Activated T-cell treated with anti-CD3 and anti-CD28 coated beads, Interleukin-2, amount 50 U/mL, for 48 hours (primary cell): ENCODE data around the gene CPNE4.

Experiments used
- DNase-seq, 2 experiments: peaks; one replicate each; pipeline ENCODE4 v3.0.0-alpha.2; 2020

CPNE4 gene

DNA sequence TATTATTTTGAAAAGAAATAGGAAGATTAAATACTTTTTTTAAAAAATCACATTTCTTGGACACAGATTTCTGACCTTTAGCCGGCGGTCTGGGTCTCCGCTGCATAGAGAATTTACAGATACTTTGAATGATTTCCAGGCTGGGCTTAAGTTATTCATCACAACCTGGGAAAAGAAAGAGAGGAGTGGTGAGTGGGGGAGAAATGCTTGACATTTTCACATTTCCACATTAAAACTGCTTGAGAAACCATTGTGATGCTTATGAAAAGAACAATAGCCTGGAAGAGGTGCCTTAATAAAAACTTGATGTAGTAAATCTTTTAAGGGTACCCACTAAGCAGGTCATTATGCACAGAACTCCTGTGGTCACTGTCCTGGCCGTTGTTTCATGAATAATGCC lies 365.2 kb downstream of the CPNE4 start:
- no peak for DNase-seq

DNA sequence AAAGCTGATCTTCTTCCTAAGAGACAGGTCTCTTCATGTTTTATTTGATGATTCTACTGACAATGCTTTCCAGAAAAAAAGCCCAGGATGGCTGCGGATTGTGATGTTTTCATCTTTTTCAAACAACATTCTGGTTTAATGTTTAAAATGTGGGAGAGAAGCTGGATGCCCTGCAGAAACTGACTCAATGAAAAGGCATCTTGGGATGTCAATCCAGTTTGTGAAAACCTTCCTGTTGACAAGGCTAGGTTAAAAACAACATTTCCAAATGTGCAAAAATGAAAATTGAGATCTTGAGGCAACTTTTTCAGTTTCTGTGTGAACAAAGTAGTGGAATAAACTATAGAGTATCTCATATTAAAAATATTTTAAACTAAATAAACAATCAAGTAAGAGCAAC lies 376.0 kb downstream of the CPNE4 start:
- DNase-seq, result no peak

- no peak for DNase-seq
These were observed 376.7 kb downstream of the CPNE4 start for GRCh38 chr3:131658115-131658514.

GRCh38 chr3:131655070-131655690 lies 379.6 kb downstream of the CPNE4 start:
- no peak for DNase-seq

DNA sequence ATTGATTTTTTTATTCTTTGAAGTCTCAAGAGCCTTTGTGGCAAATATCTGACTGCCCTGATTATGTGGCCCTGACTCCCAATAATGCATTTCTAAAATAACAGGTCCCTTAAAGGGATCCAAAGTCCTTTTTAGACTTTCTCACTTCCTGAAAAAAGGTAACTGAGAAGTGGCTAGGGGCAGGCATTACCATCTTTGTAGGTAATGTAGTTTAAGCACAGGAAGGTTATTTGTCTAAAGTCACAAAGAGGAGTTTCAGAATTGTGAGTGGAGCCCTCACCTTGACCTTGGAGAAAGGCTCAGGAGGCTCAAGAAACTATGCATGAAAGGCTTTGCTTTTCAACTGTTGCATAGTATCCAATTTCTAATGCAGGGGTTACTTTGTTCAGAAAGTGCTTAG lies 389.2 kb downstream of the CPNE4 start:
- DNase-seq, result no peak

DNA sequence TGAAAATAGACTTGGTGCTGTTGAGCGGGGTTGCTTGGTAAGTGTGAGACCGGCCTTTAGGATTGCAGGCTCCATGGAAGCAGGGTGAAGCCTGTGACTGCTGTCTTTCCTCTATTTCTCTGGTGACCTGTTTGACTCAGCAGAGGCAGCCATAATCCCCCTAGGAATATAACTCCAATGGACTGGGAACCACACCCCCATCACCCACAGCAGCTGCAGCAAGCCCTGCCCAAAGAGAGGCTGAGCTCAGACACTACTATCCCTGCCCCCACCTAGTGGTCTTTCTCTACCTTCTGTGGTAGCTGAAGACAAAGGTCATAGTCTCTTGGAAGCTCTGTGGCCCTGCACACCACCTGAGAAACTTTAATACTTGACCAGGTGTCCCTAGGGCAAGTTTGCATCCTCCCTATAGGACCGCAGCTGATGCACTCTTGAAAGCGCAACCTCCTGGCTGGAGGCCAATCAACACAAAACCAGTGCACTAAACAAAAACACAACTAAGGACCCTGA lies 398.5 kb downstream of the CPNE4 start:
- DNase-seq, result no peak

- DNase-seq, result no peak
These were observed 404.0 kb downstream of the CPNE4 start for GRCh38 chr3:131630807-131631206.

DNA sequence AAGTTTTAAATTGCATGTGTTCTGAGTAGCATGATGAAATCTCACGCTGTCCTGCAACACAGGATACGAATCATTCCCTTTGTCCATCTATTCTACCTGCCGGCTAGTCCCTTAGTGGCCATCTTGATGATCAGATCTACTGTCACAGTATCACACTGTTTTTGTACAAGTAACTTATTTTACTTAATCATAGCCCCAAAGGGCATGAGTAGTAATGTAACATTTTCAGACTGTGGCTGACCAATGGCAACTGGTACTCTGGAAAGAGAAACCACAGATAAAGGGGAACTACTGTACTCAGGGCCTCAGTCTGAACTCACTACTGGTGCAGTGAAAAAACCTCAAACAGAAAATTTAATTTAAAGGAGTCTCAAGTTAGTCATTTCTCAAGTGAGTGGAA lies 404.7 kb downstream of the CPNE4 start:
- no peak for DNase-seq

GRCh38 chr3:131623431-131623830 lies 411.4 kb downstream of the CPNE4 start:
- DNase-seq, result no peak

DNA sequence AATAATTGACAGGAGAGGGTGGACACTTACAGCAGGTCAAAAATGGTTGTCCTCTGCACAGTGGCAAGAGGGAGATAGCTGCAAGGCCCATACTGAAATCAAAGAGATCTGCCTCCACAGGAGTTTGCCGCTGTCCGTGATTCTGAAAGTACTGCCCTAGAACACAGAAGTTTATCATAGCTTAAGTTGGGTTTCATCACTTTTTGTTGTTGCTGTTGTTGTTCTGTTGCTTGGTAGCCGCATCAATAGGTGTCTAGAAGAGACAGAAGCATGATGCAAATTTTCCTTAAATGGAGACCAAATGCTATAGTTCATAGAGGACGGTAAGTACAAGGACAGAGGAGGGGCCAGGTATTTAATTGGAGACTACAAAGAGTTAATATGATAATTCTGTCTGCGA lies 412.1 kb downstream of the CPNE4 start:
- no peak for DNase-seq

DNA sequence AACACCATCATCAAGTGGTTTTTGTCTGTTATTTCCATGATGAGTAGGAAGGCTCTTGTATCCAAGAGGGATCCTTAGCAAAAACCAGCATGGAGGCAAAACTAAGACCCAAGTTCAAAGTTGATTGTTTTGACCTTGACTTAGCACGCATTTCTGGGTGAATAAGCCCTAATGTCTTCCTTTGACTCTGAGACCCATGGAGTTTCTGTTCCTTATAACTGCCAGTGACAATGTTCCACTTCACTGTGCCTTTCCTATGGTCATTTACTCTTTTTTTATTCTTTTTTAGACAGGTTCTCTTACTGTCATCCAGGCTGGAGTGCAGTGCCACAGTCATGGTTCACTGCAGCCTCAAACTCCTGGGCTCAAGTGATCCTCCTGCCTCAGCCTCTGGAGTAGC lies 413.8 kb downstream of the CPNE4 start:
- DNase-seq, result no peak

- DNase-seq, result no peak
These were observed 415.0 kb downstream of the CPNE4 start for GRCh38 chr3:131619821-131620220.

DNA sequence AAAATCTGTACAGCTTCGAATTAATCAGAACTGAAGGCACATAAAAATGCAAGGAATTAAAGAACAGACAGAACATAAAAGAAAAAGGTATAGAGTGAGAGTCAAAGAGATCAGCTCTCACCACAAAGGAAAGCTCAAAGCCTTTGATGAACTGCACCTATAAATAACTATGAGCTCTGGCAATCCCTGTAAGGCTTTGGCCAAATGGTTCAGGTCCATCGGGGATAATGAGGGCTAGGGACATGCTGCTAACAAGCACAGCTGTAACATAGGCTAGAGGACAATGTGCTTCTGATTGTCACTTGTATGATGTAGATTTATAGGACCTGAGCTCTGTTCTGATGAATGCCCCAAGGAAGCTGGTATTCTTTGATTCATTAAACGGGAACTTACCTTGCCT lies 418.1 kb downstream of the CPNE4 start:
- no peak for DNase-seq

- no peak for DNase-seq
These were observed 422.1 kb downstream of the CPNE4 start for GRCh38 chr3:131612745-131613144.

- DNase-seq, result no peak
These were observed 424.6 kb downstream of the CPNE4 start for GRCh38 chr3:131610174-131610573.

DNA sequence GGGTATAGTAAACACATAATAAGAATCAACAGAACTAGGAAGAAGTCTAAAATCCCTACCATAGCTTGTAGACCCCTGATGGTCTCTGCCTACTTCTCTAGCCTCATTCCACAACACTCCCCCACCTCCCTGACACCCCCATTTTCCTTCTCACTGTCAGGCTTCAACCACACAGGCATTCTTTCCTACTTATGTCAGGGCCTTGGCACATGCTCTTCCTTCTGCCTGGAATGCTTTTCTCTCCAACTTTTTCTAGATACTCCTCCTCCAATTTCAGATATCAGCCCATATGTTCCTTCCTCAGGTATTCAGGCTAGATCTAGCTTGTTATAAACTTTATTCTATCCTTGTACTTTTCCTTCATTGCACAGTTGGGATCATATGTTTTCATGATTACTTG lies 426.1 kb downstream of the CPNE4 start:
- DNase-seq, result no peak

DNA sequence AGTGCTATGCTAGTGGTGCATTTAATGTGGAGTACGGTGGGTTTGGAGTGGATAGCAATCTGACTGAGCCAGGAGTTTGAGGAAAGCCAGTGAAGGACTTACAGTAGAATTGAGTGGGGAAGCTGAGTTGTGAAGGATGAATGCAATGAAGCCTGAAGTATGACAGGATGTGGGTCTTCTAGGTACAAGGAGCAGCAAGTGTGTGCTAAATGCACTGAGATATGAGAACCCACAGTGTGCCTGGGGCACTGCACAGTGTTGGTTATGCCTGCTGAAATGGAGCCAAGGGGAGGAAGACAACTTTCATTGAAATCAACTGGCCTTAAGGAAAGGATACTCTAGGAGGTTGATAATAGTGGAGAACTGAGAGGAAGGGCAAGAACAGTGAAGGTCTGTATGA lies 426.5 kb downstream of the CPNE4 start:
- no peak for DNase-seq

DNA sequence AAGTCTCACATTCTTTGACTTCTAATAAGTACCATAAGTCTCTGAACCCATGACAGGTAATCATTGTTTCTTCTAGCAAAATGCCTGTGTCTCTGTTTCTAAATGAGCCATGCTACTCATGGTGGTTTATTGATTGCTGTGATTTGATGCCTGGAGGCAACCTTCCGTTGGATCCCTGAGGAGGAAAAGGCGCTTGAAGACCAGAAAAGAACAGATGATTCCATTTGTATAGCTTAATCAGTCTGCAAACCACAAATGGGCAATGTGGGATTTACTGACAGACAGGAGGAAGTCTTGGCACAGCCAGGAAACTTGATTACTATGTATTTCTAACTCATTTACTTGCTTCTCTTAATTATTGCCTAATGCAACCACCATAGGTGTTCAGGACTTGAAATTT lies 428.9 kb downstream of the CPNE4 start:
- no peak for DNase-seq

DNA sequence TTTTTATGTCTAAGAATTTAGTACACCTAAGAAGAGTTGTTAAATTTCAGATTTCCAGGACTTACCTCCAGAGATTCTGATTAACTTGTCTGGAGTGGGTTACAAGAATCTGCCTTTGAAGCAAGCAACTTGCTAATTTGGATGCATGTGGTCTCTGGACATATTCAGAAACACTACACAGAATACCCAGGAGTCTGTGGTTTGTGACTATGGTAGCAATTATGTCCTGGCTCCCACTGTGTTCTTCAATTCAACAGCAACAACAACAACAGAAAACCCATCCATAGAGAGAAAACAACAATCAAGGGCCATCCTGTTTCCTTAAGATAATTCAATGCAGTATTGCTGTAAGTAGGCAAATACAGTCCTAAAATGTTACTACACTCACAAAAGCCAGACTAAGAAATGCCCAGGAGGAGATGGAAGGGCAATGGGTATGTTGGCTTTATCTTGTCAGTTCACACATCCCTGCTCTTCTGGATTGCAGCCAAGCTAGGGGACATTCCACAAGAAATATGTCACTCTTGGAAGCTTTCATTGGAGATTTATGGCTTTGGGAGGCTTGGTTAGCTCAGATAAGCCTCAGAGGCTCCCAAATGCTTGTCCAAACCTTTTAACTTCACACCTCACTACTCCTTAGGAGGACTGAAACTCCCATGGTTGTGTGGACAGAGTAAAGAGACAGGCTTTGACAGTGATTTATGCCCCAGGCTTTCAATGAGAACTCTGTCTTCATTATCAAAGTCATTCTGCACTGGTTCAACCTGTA lies 432.6 kb downstream of the CPNE4 start:
- no peak for DNase-seq

GRCh38 chr3:131597816-131598215 lies 437.0 kb downstream of the CPNE4 start:
- DNase-seq, result no peak

GRCh38 chr3:131596884-131597283 lies 437.9 kb downstream of the CPNE4 start:
- DNase-seq, result no peak

- no peak for DNase-seq
These were observed 443.3 kb downstream of the CPNE4 start for GRCh38 chr3:131591394-131592014.

- no peak for DNase-seq
These were observed 448.5 kb downstream of the CPNE4 start for GRCh38 chr3:131586277-131586676.

DNA sequence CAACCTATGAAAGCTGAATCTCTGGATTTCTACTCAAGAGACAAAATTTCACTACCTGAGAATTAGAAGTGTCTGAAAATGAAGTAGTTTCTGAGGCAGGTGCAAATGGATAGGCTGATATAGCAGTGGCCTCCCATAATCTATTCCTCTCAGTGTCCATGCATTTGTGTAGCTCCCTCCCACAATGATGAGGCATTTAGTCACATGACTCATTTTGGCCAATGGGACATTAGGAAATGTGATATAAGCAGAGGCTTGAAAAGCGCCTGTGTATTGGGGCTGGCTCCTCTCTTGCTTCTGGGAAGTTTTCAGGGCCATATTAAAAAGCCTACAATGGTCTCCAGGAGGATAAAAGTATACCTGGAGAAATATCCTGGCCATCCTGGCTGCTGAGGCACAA lies 452.4 kb downstream of the CPNE4 start:
- DNase-seq, result no peak
